HepG2 (cell line): Measurements from ENCODE around the gene STC2. TPM values are rescaled to one million over a fixed set of nuclear protein-coding genes. Genes with fewer than 3 reads are reported as not detected.

Experiments used
- BORCS8-MEF2B ChIP-seq: sonication (generic); formaldehyde crosslinking; IDR thresholded peaks from 2 replicates; pipeline ENCODE4 v1.8.0; 2022; ENCODE audit warnings: mild to moderate bottlenecking, missing genetic modification reagents
- DR1 ChIP-seq: sonication (generic); formaldehyde crosslinking; IDR thresholded peaks from 2 replicates; pipeline ENCODE4 v1.8.0; 2021; ENCODE audit warnings: mild to moderate bottlenecking, missing genetic modification reagents, inconsistent platforms
- FOXK1 ChIP-seq: sonication (generic); formaldehyde crosslinking; IDR thresholded peaks from 2 replicates; pipeline ENCODE4 v1.4.0; 2020; ENCODE audit warnings: low read depth, missing genetic modification reagents, borderline replicate concordance
- FOXP1 ChIP-seq, 2 experiments: fragments of 450-650 bp in 1 of 2; IDR thresholded peaks; 2 replicates each; pipeline ENCODE4 v1.6.1; 2017 to 2018; ENCODE audit warnings: antibody characterized with exemption in 1 of 2
- GTF2F1 ChIP-seq: fragments of 150-350 bp; IDR thresholded peaks from 2 replicates; pipeline ENCODE4 v1.6.1; 2014; ENCODE audit warnings: low read length
- HMG20A ChIP-seq: IDR thresholded peaks from 2 replicates; pipeline ENCODE4 v1.6.1; 2016; ENCODE audit warnings: borderline replicate concordance
- MAF1 ChIP-seq: sonication (generic); formaldehyde crosslinking; IDR thresholded peaks from 2 replicates; pipeline ENCODE4 v1.5.0; 2020; ENCODE audit warnings: missing genetic modification reagents, borderline replicate concordance
- MBNL3 ChIP-seq: fragments of 250-450 bp; sonication (Bioruptor Pico); conservative IDR thresholded peaks from 2 replicates; pipeline ENCODE4 v1.8.0; 2022; ENCODE audit warnings: mild to moderate bottlenecking, inconsistent platforms
- MXI1 ChIP-seq: IDR thresholded peaks from 3 replicates; pipeline ENCODE4 v1.6.1; 2012; ENCODE audit warnings: low read depth, low read length, inconsistent platforms, borderline replicate concordance
- NFKBIZ ChIP-seq: IDR thresholded peaks from 2 replicates; pipeline ENCODE4 v1.6.1; 2018; ENCODE audit warnings: missing genetic modification reagents, missing compliant biosample characterization
- RELA ChIP-seq: sonication (generic); formaldehyde crosslinking; IDR thresholded peaks from 2 replicates; pipeline ENCODE4 v1.4.0; 2020; ENCODE audit warnings: missing genetic modification reagents
- RNF2 ChIP-seq: fragments of 450-650 bp; conservative IDR thresholded peaks from 2 replicates; pipeline ENCODE4 v1.6.1; 2016; ENCODE audit warnings: low read depth
- U2AF2 ChIP-seq: fragments of 200-400 bp; formaldehyde crosslinking; IDR thresholded peaks from 2 replicates; pipeline ENCODE4 v1.6.1; 2017; ENCODE audit warnings: low read depth, mild to moderate bottlenecking, low read length
- ZFP36L2 ChIP-seq: sonication (generic); formaldehyde crosslinking; IDR thresholded peaks from 2 replicates; pipeline ENCODE4 v1.4.0; 2020; ENCODE audit warnings: missing genetic modification reagents
- ZNF674 ChIP-seq: sonication (generic); formaldehyde crosslinking; IDR thresholded peaks from 2 replicates; pipeline ENCODE4 v1.5.0; 2020; ENCODE audit warnings: low read depth, mild to moderate bottlenecking, missing genetic modification reagents
- ZNF878 ChIP-seq: sonication (generic); formaldehyde crosslinking; IDR thresholded peaks from 2 replicates; pipeline ENCODE4 v1.8.1; 2023; ENCODE audit warnings: mild to moderate bottlenecking, missing genetic modification reagents, moderate library complexity
- ZNF883 ChIP-seq: sonication (generic); formaldehyde crosslinking; IDR thresholded peaks from 2 replicates; pipeline ENCODE4 v1.5.1; 2020; ENCODE audit warnings: mild to moderate bottlenecking, missing genetic modification reagents; ENCODE audit errors: not compliant biosample characterization
- polyA plus RNA-seq, 8 experiments: library from polyadenylated mRNA; depleted of rRNA in 3 of 8; stranded (reverse) in 7 of 8; unstranded in 1 of 8; fragments of >200 nt; fragmentation: Illumina TruSeq in 4 of 8; extraction: Trizol in 4 of 8; gene quantifications; 2 replicates each; pipeline versions ENCODE4 v1.2.1 to v1.2.3, GENCODE V29; 2011 to 2016; ENCODE audit warnings: low read depth in 4 of 8, missing spikeins in 1 of 8, mixed read lengths in 1 of 8; ENCODE audit not compliant: insufficient read depth in 1 of 8
- total RNA-seq, 5 experiments: library from RNA; depleted of rRNA; stranded (reverse); fragments of >200 nt; fragmentation: Illumina TruSeq; extraction: Trizol; gene quantifications; 2 replicates each; pipeline ENCODE4 v1.2.3, GENCODE V29; 2016; ENCODE audit warnings: low read depth in 1 of 5
- TF ChIP-seq, protein P1 (sequence below): sonication (generic); formaldehyde crosslinking; IDR thresholded peaks from 2 replicates; pipeline ENCODE4 v1.5.0; 2020; ENCODE audit warnings: missing genetic modification reagents
- TF ChIP-seq, protein P2 (sequence below): sonication (generic); formaldehyde crosslinking; conservative IDR thresholded peaks from 2 replicates; pipeline ENCODE4 v1.8.0; 2022; ENCODE audit warnings: missing genetic modification reagents
- TF ChIP-seq, protein P3 (sequence below): sonication (generic); formaldehyde crosslinking; IDR thresholded peaks from 2 replicates; pipeline ENCODE4 v1.5.1; 2020; ENCODE audit warnings: missing genetic modification reagents, mild to moderate bottlenecking, borderline replicate concordance
- TF ChIP-seq, protein P4 (sequence below): sonication (generic); formaldehyde crosslinking; IDR thresholded peaks from 2 replicates; pipeline ENCODE4 v1.4.0; 2020; ENCODE audit warnings: low read depth, missing genetic modification reagents
- TF ChIP-seq, protein P5 (sequence below): sonication (generic); formaldehyde crosslinking; IDR thresholded peaks from 2 replicates; pipeline ENCODE4 v1.4.0; 2020; ENCODE audit warnings: mild to moderate bottlenecking, missing genetic modification reagents

The STC2 gene
- total and polyA plus RNA-seq, 2 of the 13 experiments (the other 11 are each of a cell fraction or from before 2014, with no cell fraction given) = 27.1 to 69.2 TPM

DNA sequence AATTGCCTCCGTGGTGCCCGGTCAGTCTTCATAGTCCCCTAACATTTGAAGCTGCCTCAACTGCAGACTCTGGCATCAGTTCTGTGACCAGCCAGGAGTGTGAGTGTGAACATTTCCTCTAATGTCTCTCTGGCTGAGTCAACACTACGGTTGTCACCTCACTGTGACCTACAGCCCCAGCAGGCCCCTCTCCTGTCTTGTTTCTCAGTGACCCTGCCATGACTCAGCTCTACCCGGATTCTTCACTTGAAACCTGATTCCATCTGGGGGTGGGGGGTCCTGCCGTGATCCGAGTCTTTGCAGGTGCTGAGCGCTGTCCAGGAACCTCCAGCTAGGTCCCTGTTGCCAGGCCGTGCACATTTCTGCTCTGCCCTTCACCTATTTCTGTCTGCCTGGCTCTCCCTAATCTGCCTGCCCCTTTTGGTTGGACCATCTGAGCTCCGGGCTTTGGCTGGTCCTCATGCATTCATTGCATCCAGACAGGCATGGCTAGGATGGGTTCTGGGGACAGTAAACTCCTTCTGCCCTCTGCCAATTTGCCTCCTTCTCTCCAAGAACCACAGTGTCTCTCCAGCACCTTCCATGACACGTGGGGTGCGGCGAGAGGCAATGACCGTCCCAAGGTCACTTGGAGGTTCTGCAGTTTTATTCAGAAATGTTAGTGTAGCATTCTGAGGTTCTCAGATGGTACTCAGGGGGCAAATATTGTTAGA, 24.2 kb downstream of the STC2 start (continued):
- TF ChIP-seq U2AF2 (no peak), RELA (CRISPR knock-in tag) (no peak), ZFP36L2 (no peak), FOXP1 (IDR thresholded peaks at IDR 0.05) (no peak), FOXP1 (CRISPR knock-in tag; IDR thresholded peaks at IDR 0.05) (no peak), FOXK1 (peak; percentile 63; the same call in 1 of the 2 replicates), GTF2F1 (no peak), HMG20A (CRISPR knock-in tag) (peak; percentile 70; the same call in 1 of the 2 replicates), ZNF878 (0 out of 2 replicates have a peak, but pooled peaks have one; percentile 60), BORCS8-MEF2B (CRISPR knock-in tag) (no peak), NFKBIZ (CRISPR knock-in tag) (0 out of 2 replicates have a peak, but pooled peaks have one; percentile 10), MAF1 (CRISPR knock-in tag) (no peak), ZNF674 (CRISPR knock-in tag) (no peak), DR1 (CRISPR knock-in tag) (peak; percentile 9; the same call in 1 of the 2 replicates), ZNF883 (CRISPR knock-in tag) (no peak), MXI1 (peak; percentile 37; the same call in 1 of the 3 replicates), RNF2 (no peak), MBNL3 (CRISPR knock-in tag) (no peak)
- TF ChIP-seq, protein P1, sequence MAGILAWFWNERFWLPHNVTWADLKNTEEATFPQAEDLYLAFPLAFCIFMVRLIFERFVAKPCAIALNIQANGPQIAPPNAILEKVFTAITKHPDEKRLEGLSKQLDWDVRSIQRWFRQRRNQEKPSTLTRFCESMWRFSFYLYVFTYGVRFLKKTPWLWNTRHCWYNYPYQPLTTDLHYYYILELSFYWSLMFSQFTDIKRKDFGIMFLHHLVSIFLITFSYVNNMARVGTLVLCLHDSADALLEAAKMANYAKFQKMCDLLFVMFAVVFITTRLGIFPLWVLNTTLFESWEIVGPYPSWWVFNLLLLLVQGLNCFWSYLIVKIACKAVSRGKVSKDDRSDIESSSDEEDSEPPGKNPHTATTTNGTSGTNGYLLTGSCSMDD (CRISPR knock-in tag) = no peak
- TF ChIP-seq, protein P2, sequence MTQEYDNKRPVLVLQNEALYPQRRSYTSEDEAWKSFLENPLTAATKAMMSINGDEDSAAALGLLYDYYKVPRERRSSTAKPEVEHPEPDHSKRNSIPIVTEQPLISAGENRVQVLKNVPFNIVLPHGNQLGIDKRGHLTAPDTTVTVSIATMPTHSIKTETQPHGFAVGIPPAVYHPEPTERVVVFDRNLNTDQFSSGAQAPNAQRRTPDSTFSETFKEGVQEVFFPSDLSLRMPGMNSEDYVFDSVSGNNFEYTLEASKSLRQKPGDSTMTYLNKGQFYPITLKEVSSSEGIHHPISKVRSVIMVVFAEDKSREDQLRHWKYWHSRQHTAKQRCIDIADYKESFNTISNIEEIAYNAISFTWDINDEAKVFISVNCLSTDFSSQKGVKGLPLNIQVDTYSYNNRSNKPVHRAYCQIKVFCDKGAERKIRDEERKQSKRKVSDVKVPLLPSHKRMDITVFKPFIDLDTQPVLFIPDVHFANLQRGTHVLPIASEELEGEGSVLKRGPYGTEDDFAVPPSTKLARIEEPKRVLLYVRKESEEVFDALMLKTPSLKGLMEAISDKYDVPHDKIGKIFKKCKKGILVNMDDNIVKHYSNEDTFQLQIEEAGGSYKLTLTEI = no peak
- TF ChIP-seq, protein P3, sequence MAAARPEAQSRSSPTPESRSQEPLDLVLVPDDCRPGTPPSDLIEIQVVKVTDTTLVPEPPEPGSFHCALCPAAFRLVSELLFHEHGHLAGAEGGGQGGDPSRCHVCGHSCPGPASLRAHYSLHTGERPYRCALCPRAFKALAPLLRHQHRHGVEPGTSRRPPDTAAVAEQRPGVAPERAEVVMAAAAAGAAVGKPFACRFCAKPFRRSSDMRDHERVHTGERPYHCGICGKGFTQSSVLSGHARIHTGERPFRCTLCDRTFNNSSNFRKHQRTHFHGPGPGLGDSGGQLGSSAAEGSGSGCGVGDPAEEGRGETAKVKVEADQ (CRISPR knock-in tag) = no peak
- TF ChIP-seq, protein P4, sequence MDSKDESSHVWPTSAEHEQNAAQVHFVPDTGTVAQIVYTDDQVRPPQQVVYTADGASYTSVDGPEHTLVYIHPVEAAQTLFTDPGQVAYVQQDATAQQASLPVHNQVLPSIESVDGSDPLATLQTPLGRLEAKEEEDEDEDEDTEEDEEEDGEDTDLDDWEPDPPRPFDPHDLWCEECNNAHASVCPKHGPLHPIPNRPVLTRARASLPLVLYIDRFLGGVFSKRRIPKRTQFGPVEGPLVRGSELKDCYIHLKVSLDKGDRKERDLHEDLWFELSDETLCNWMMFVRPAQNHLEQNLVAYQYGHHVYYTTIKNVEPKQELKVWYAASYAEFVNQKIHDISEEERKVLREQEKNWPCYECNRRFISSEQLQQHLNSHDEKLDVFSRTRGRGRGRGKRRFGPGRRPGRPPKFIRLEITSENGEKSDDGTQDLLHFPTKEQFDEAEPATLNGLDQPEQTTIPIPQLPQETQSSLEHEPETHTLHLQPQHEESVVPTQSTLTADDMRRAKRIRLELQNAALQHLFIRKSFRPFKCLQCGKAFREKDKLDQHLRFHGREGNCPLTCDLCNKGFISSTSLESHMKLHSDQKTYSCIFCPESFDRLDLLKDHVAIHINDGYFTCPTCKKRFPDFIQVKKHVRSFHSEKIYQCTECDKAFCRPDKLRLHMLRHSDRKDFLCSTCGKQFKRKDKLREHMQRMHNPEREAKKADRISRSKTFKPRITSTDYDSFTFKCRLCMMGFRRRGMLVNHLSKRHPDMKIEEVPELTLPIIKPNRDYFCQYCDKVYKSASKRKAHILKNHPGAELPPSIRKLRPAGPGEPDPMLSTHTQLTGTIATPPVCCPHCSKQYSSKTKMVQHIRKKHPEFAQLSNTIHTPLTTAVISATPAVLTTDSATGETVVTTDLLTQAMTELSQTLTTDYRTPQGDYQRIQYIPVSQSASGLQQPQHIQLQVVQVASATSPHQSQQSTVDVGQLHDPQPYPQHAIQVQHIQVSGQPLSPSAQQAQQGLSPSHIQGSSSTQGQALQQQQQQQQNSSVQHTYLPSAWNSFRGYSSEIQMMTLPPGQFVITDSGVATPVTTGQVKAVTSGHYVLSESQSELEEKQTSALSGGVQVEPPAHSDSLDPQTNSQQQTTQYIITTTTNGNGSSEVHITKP (CRISPR knock-in tag) = no peak
- TF ChIP-seq, protein P5, sequence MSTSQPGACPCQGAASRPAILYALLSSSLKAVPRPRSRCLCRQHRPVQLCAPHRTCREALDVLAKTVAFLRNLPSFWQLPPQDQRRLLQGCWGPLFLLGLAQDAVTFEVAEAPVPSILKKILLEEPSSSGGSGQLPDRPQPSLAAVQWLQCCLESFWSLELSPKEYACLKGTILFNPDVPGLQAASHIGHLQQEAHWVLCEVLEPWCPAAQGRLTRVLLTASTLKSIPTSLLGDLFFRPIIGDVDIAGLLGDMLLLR (CRISPR knock-in tag) = no peak
